Tibial nerve (tissue), 3 donors: Measurements from ENCODE around the gene LAMC2.

Source experiments
- POLR2A ChIP-seq, 2 donors: fragments of 450-650 bp; IDR thresholded peaks; one replicate each; pipeline ENCODE4 v1.6.1; 2017; ENCODE audit warnings: antibody characterized with exemption in 2 of 2, mild to moderate bottlenecking in 2 of 2, moderate library complexity in 2 of 2
- TF ChIP-seq, protein P1 (sequence below), 5 experiments: fragments of 200-600 bp in 3 of 5; fragments of 450-650 bp in 2 of 5; sonication (generic) in 3 of 5; IDR thresholded peaks; one replicate each; pipeline ENCODE4 v1.5.1; 2016 to 2019; ENCODE audit warnings: antibody characterized with exemption in 5 of 5, mild to moderate bottlenecking in 3 of 5, moderate library complexity in 2 of 5

DNA sequence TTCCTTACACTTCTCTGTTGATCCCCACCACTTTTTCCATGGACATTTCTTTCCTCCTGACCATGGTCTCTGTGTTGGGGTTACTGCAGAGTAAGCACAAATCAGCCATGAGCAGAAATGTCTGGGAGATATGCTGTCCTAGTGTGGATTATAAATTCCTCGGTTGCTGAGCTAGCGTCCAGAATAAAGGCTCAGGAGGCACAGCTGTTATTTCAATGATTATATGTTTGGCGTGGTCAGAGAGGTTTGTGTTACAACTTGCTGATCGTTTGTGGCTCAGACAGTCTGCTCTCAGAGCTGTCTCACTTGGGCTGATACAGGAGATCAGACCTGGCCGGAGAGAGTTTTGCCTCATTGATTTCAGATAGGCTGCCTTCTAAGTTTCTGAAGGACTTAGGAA lies 37.5 kb upstream of the LAMC2 start:
- TF ChIP-seq, protein P1, sequence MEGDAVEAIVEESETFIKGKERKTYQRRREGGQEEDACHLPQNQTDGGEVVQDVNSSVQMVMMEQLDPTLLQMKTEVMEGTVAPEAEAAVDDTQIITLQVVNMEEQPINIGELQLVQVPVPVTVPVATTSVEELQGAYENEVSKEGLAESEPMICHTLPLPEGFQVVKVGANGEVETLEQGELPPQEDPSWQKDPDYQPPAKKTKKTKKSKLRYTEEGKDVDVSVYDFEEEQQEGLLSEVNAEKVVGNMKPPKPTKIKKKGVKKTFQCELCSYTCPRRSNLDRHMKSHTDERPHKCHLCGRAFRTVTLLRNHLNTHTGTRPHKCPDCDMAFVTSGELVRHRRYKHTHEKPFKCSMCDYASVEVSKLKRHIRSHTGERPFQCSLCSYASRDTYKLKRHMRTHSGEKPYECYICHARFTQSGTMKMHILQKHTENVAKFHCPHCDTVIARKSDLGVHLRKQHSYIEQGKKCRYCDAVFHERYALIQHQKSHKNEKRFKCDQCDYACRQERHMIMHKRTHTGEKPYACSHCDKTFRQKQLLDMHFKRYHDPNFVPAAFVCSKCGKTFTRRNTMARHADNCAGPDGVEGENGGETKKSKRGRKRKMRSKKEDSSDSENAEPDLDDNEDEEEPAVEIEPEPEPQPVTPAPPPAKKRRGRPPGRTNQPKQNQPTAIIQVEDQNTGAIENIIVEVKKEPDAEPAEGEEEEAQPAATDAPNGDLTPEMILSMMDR (IDR thresholded peaks at IDR 0.05), result no peak
- no peak for TF ChIP-seq POLR2A (IDR thresholded peaks at IDR 0.05)
